Esophagus muscularis mucosa (tissue), 3 donors: ENCODE measurements around the gene DAAM1.

ENCODE experiments used
- CTCF ChIP-seq, 3 experiments: fragments of 200-600 bp in 2 of 3; fragments of 450-650 bp in 1 of 3; sonication (generic) in 2 of 3; IDR thresholded peaks; one replicate each; pipeline ENCODE4 v1.5.1; 2017 to 2019; ENCODE audit warnings: antibody characterized with exemption in 3 of 3, mild to moderate bottlenecking in 2 of 3, moderate library complexity in 1 of 3
- POLR2A ChIP-seq: fragments of 450-650 bp; IDR thresholded peaks from one replicate; pipeline ENCODE4 v1.6.1; 2017; ENCODE audit warnings: antibody characterized with exemption, moderate library complexity, mild to moderate bottlenecking, low read depth
- POLR2AphosphoS5 ChIP-seq, 2 donors: sonication (generic); formaldehyde crosslinking; IDR thresholded peaks; one replicate each; pipeline ENCODE4 v1.6.1; 2017; ENCODE audit warnings: antibody characterized with exemption in 2 of 2

- no peak for TF ChIP-seq CTCF (IDR thresholded peaks at IDR 0.05)
- no peak for TF ChIP-seq POLR2A
- no peak for TF ChIP-seq POLR2AphosphoS5 (IDR thresholded peaks at IDR 0.05)
Measured at GRCh38 chr14:59283361-59283760, 94.9 kb downstream of the DAAM1 start.
